Mucosa of rectum (tissue), 2 donors: ENCODE data around the gene IL31RA.
"Not testable (repeated sequence)": the region's sequence is repeated elsewhere in the genome, so short reads cannot be mapped to it uniquely, and the experiment has no call there.

Source experiments
- H3K27ac ChIP-seq, 2 donors: one replicate each; pipeline ENCODE4 v1.7.0; 2013; ENCODE audit warnings: inconsistent platforms in 2 of 2, low read depth in 2 of 2, low read length in 2 of 2
- H3K27me3 ChIP-seq, 2 donors: one replicate each; pipeline ENCODE4 v1.7.0; 2013; ENCODE audit warnings: low read length in 2 of 2; ENCODE audit not compliant: control insufficient read depth in 2 of 2, insufficient read depth in 2 of 2
- H3K36me3 ChIP-seq, 2 donors: one replicate each; pipeline ENCODE4 v1.7.0; 2013; ENCODE audit warnings: low read length in 2 of 2; ENCODE audit not compliant: control insufficient read depth in 2 of 2, insufficient read depth in 2 of 2
- H3K4me1 ChIP-seq, 2 donors: one replicate each; pipeline ENCODE4 v1.7.0; 2013; ENCODE audit warnings: low read length in 2 of 2, mild to moderate bottlenecking in 1 of 2; ENCODE audit not compliant: control insufficient read depth in 2 of 2, insufficient read depth in 2 of 2
- H3K4me3 ChIP-seq, 2 donors: one replicate each; pipeline ENCODE4 v1.7.0; 2013; ENCODE audit warnings: low read length in 2 of 2
- H3K9ac ChIP-seq, 2 donors: one replicate each; pipeline ENCODE4 v1.7.0; 2013; ENCODE audit warnings: low read length in 2 of 2, low read depth in 1 of 2, mild to moderate bottlenecking in 1 of 2
- H3K9me3 ChIP-seq, 2 donors: one replicate each; pipeline ENCODE4 v1.7.0; 2013; ENCODE audit warnings: low read length in 2 of 2; ENCODE audit not compliant: control insufficient read depth in 2 of 2
- donor health status: healthy.
- donor health status: Normal muscosa, but diverticular disease.

Gene IL31RA

GRCh38 chr5:55933377-55934114 lies 82.4 kb downstream of the IL31RA start:
- H3K27ac ChIP-seq, result no peak overlapping the region
- H3K9me3 ChIP-seq, result no peaks in the 10 kb centered on the region
- H3K4me1 ChIP-seq, result no peaks in the 10 kb centered on the region
- peaks cover 6% of the 10 kb centered on the region in 2 donors for H3K36me3 ChIP-seq
- H3K4me3 ChIP-seq, result no peak overlapping the region
- H3K27me3 ChIP-seq, result no peaks in the 10 kb centered on the region
- H3K9ac ChIP-seq, result no peak overlapping the region

DNA sequence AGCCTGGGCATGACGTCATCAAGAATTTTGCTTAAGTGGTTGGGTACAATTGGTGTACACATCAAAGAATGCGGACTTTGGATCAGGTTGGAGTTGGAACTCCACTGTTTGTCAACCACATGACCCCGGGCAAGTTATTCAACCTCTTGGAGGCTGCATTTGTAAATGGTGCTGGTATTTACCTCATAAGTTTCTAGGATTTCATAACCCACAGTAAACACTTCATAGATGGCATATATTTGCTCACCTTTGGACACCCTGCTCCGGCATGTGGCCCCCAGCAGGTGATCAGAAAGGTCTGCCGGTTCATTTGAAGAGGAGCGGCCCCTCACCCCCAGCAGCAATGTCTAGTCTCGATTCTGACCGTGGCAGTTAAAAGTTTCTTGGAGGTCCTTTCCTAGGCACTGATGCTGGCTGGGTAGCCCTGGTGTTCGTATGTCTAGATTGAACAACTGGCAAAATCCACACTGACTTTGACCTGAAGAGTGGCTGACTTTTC lies 83.0 kb downstream of the IL31RA start:
- H3K9ac ChIP-seq, result no peak overlapping the region
- H3K4me3 ChIP-seq, result no peak overlapping the region
- no peaks in the 10 kb centered on the region for H3K27me3 ChIP-seq
- no peak overlapping the region for H3K27ac ChIP-seq
- H3K9me3 ChIP-seq, result no peaks in the 10 kb centered on the region
- no peaks in the 10 kb centered on the region for H3K4me1 ChIP-seq
- H3K36me3 ChIP-seq, result peaks cover 6% of the 10 kb centered on the region in 2 donors

DNA sequence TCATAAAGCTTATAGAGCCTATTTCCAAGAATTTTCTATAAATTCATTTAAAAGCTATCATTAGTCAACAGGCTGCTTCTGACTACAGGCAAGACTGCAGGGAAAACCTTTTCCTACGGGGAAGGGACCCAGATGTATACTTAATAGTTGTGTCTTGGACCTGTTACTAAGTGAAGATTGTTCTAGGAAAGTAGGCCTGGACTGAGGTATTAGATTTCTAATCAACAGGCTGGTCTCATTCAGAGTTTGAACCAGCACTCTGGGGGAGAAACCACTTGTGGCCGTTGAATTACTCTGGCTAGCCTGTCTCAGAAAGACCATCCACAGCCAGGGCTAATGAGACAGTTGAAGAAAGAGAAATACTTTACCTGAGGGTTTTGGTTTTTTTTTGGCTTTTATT lies 83.6 kb downstream of the IL31RA start:
- Histone ChIP-seq H3K9ac (no peak overlapping the region), H3K4me1 (no peaks in the 10 kb centered on the region), H3K4me3 (no peak overlapping the region), H3K27me3 (no peaks in the 10 kb centered on the region), H3K27ac (no peak overlapping the region), H3K36me3 (peaks cover 6 to 10% of the 10 kb centered on the region in 2 donors), H3K9me3 (no peaks in the 10 kb centered on the region)

DNA sequence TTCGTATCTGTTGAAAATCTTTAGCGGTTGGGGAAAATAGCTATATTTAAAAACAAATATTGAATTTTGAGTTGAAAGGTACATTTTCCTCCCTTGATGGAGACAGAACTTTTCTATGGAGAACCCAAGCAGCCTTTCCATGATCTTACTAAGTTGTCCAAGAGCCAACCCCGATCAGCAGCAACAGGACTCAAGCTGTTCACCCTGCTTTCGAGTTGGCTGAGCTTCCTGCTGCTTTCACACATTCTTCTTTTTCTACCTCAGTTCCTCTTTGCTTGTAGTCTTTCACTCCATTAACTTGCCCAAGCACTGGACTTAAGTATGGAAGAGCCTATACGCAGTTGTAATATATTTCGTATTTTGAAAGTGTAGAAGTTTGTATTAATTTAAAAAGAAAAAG lies 84.2 kb downstream of the IL31RA start:
- Histone ChIP-seq H3K9ac (no peak overlapping the region), H3K27ac (no peak overlapping the region), H3K36me3 (peaks cover 8 to 13% of the 10 kb centered on the region in 2 donors), H3K4me3 (no peak overlapping the region), H3K9me3 (no peaks in the 10 kb centered on the region), H3K27me3 (no peaks in the 10 kb centered on the region), H3K4me1 (no peaks in the 10 kb centered on the region)

GRCh38 chr5:55936100-55936693 lies 85.0 kb downstream of the IL31RA start:
- H3K27me3 ChIP-seq, result no peaks in the 10 kb centered on the region
- no peak overlapping the region for H3K4me3 ChIP-seq
- H3K4me1 ChIP-seq, result no peaks in the 10 kb centered on the region
- no peak overlapping the region for H3K27ac ChIP-seq
- no peak overlapping the region for H3K9ac ChIP-seq
- H3K36me3 ChIP-seq, result peaks cover 13 to 20% of the 10 kb centered on the region in 2 donors
- no peaks in the 10 kb centered on the region for H3K9me3 ChIP-seq

DNA sequence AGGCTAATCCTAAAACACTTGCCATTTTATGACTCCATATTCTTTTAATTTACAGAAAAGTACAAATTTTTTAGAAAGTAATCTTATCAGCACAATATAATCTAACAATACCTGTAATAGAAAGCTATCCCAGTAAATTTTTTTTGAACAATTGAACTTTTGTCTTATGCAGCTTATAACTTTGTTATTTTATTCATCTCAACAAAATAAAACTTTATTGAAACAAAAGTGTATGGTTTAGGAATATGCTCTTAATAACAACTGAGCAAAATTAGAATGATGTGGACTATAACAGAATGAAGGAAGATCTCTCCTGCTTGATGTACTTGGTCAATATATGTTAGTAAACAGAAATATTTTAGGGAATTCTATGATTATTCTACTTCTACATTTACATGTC lies 86.4 kb downstream of the IL31RA start:
- not testable (repeated sequence) for H3K4me1 ChIP-seq, H3K9me3 ChIP-seq, H3K4me3 ChIP-seq, H3K9ac ChIP-seq, H3K27me3 ChIP-seq, H3K27ac ChIP-seq
- H3K36me3 ChIP-seq, result peaks cover 20 to 30% of the 10 kb centered on the region in 2 donors

DNA sequence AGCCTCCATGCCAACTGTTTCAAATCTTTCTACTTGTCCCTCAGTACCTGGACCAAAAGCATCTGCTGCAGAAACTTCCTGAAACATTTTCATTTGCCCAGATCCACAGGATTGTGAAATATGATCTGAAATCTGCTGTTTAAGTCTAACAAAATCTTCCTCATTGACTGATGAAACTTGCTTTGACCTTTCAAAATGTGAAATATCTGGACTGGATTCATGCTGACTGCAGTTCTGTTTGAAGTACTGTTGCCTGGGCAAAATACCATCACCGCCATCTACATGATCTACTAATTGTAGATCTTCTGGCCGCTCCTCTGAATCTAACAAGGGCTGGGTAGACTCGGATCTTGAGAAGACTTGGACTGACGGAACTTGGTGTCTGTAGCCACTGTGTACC lies 90.0 kb downstream of the IL31RA start:
- H3K9me3 ChIP-seq, H3K27ac ChIP-seq, H3K9ac ChIP-seq, H3K27me3 ChIP-seq, H3K4me1 ChIP-seq, H3K4me3 ChIP-seq: not testable (repeated sequence)
- H3K36me3 ChIP-seq, result peaks cover 31 to 36% of the 10 kb centered on the region in 2 donors

DNA sequence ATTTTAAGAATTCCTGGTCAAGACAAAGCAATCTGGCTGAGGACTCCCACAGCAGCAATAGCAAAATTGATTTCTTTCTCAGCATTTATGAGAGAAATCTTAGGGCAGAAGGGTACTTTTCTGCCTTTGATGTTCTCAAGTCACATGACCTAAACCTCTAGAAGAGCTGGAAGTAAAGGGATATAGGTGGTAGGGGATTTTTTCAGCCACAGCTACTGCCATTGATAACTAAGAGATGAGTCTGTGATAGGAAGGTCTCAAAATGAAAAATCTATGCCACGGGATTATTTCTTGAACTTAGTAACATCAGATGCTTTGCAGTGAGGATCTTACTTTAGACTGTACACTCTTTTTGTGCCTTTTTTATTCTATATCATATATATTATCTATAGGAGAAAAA lies 108.1 kb downstream of the IL31RA start:
- no peak overlapping the region for H3K9ac ChIP-seq
- H3K36me3 ChIP-seq, result peaks cover 44 to 48% of the 10 kb centered on the region in 2 donors
- H3K27me3 ChIP-seq, result no peaks in the 10 kb centered on the region
- no peaks in the 10 kb centered on the region for H3K9me3 ChIP-seq
- H3K4me3 ChIP-seq, result no peak overlapping the region
- H3K4me1 ChIP-seq, result no peaks in the 10 kb centered on the region
- H3K27ac ChIP-seq, result no peak overlapping the region

DNA sequence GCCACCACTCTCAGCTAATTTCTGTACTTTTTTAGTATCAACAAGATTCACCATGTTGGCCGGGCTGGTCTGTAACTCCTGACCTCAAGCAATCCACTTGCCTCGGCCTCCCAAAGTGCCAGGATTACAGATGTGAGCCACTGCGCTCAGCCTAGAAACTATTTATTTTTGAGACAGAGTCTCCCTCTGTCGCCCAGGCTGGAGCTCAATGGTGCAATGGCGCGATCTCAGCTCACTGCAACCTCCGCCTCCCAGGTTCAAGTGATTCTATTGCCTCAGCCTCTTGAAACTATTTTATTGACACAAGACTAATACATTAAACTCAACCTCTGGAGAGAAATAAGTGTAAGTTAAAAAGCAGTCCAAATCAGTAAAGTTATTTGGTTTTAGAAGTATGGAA lies 109.6 kb downstream of the IL31RA start:
- Histone ChIP-seq H3K9me3 (no peaks in the 10 kb centered on the region), H3K27me3 (no peaks in the 10 kb centered on the region), H3K4me3 (no peak overlapping the region), H3K9ac (no peak overlapping the region), H3K4me1 (no peaks in the 10 kb centered on the region), H3K27ac (no peak overlapping the region), H3K36me3 (peaks cover 30 to 34% of the 10 kb centered on the region in 2 donors)

DNA sequence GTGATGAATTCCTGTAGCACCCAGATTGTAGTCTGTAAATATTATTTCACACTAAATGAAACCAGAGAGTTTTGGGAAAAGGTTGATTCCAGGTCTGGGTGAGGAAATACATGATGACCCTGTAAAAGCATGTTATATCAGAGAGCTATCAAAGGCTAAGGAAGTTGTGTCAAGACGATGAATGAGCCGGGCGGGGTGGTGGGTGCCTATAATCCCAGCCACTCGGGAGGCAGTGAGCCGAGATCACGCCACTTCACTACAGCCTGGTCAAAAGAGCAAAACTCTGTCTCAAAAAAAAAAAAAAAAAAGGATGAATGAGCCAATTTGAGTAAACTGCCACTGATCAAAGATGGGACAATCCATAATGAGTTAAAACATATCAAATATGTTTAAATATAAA lies 114.4 kb downstream of the IL31RA start:
- H3K27ac ChIP-seq, result no peak overlapping the region
- H3K36me3 ChIP-seq, result peaks cover 18 to 24% of the 10 kb centered on the region in 2 donors

More for the DNA sequence above, 114.4 kb downstream of the IL31RA start:
- Histone ChIP-seq H3K27me3 (no peaks in the 10 kb centered on the region), H3K9me3 (no peaks in the 10 kb centered on the region), H3K9ac (no peak overlapping the region), H3K4me1 (no peaks in the 10 kb centered on the region), H3K4me3 (no peak overlapping the region)
